Measurements from ENCODE around the gene SNX25. TPM values are rescaled to one million over a fixed set of nuclear protein-coding genes. Genes with fewer than 3 reads are reported as not detected.

The SNX25 gene
- total and polyA plus RNA-seq, 4 experiments from 2014 or later: 3.5 to 24.5 (median 15.7) TPM

DNA sequence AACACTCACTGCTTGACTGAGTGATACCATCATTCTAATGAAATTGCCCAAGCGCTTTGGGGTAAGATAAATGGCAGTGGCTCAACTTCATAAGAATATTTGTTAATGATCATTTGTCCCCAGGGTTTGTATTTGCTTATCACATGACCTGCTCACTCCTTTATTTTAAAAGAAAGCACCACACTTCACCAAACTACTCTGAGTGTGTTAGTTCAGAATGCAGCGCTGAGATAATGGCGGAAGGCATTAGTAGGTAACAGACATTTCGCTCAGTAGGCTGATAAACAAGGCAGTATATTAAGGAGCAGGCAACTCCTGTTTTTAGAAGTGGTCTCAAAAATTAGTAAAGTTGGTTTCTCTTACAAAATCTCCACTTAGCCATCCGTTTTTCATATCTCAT lies 1.6 kb downstream of the SNX25 start:
- H3K36me3 ChIP-seq (ENCODE audit: insufficient read depth, low read length): no peaks in the 10 kb centered on the region
- peaks cover 27 to 47% (median 37%) of the 10 kb centered on the region in 4 donors for H3K4me1 Mint-ChIP-seq
- peak overlapping the region; percentile 57 to 59 for H3K4me3 ChIP-seq (ENCODE audit: low read length in 2 of 2)
- H3K27me3 ChIP-seq (ENCODE audit: insufficient read depth, low read length): no peaks in the 10 kb centered on the region
- H3K27ac ChIP-seq (ENCODE audit: low read depth, low read length): no peak overlapping the region
- H3K36me3 Mint-ChIP-seq: peaks cover 0 to 12% of the 10 kb centered on the region in 2 donors
- H3K4me3 Mint-ChIP-seq: peak overlapping the region; percentile 84 to 94 (median 92)
- peaks cover 0 to 2% (median 0%) of the 10 kb centered on the region in 8 donors for H3K9me3 Mint-ChIP-seq
- intact Hi-C loops (cut with micrococcal nuclease): no loop called here
- ChIA-PET POLR2A (ENCODE audit: partially characterized antibody) (interaction anchor here (1.0 to 3.0 kb wide), 4 partner anchors 27 to 108 kb away, joined by 3 to 35 read pairs (median 7); no protein-coding TSS in a partner anchor), CTCF (ENCODE audit: partially characterized antibody) (interaction anchor here (1.2 kb wide), 1 partner anchor 27 kb away, joined by 3 read pairs; no protein-coding TSS in a partner anchor)
- no peaks in the 10 kb centered on the region for H3K9me3 ChIP-seq (ENCODE audit: control insufficient read depth in 1 of 2, low read length in 2 of 2)
- peaks cover 30% of the 10 kb centered on the region for H3K4me1 ChIP-seq (ENCODE audit: insufficient read depth, low read length)
- H3K27ac Mint-ChIP-seq: peak overlapping the region; percentile 61 to 93 (median 86)
- no peaks in the 10 kb centered on the region for H3K27me3 Mint-ChIP-seq
- no peak for DNase-seq

DNA sequence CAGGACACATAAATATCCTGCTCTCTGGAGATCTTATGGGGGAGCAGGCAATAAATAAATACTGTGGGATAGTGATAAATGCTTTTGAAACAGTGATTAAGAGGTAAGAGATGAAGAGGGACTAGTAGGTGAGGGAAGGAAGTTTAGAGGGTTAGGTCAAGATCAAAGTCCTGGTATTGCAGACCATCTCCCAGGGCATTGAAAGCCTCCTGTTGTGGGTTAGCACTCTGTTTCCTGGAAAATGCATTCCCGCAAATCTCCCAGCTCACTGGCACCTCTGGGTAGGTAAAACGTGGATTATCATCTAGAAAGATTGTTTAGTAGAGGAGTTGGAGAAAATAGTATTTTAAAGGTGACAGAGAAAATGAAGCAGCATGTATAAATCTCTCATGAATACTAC lies 2.2 kb downstream of the SNX25 start:
- Histone ChIP-seq H3K27me3 (ENCODE audit: insufficient read depth, low read length) (no peaks in the 10 kb centered on the region), H3K4me3 (ENCODE audit: low read length in 2 of 2) (no peak overlapping the region), H3K27ac (ENCODE audit: low read depth, low read length) (no peak overlapping the region), H3K9me3 (ENCODE audit: control insufficient read depth in 1 of 2, low read length in 2 of 2) (no peaks in the 10 kb centered on the region), H3K4me1 (ENCODE audit: insufficient read depth, low read length) (peaks cover 31% of the 10 kb centered on the region), H3K36me3 (ENCODE audit: insufficient read depth, low read length) (no peaks in the 10 kb centered on the region)
- DNase-seq: no peak
- Mint-ChIP-seq H3K4me3 (peak overlapping the region; percentile 84 to 94 (median 92)), H3K27ac (peak overlapping the region in 3 of 7 donors; percentile 61 to 87 (median 62)), H3K36me3 (peaks cover 0 to 12% of the 10 kb centered on the region in 2 donors), H3K4me1 (peaks cover 28 to 48% (median 39%) of the 10 kb centered on the region in 4 donors), H3K9me3 (peaks cover 0 to 2% (median 0%) of the 10 kb centered on the region in 8 donors), H3K27me3 (no peaks in the 10 kb centered on the region)
- intact Hi-C loops (cut with micrococcal nuclease): no loop called here
- ChIA-PET CTCF (ENCODE audit: partially characterized antibody) (interaction anchor here (0.7 to 1.2 kb wide), 4 partner anchors 14 to 221 kb away, joined by 3 read pairs; no protein-coding TSS in a partner anchor), POLR2A (ENCODE audit: partially characterized antibody) (no interaction called here)

DNA sequence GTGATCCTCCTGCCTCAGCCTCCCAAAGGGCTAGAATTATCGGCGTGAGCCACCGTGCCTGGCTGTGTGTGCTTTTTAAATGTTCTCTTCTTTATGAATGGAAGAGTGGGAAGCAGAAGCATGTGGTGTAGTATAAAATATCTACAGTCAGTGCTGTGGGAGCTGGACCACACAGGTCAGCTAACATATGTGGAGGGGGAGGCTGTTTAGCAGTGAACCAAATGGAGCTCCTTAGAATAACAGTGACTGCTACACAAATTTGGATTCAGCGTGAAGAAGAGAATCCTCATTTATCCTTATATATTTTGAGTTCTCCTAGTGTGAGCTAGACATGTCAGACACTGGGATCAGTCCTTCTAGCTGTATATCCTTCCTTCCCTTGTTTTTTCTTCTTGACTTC lies 3.2 kb downstream of the SNX25 start:
- H3K27me3 ChIP-seq (ENCODE audit: insufficient read depth, low read length): no peaks in the 10 kb centered on the region
- Mint-ChIP-seq H3K9me3 (peaks cover 0 to 4% (median 0%) of the 10 kb centered on the region in 8 donors), H3K4me1 (peaks cover 32 to 58% (median 40%) of the 10 kb centered on the region in 4 donors), H3K27ac (peak overlapping the region in 4 of 7 donors; percentile 25 to 47 (median 35)), H3K4me3 (peak overlapping the region in 1 of 8 donors; percentile 5), H3K36me3 (peaks cover 0 to 12% of the 10 kb centered on the region in 2 donors), H3K27me3 (no peaks in the 10 kb centered on the region)
- POLR2A ChIA-PET (ENCODE audit: partially characterized antibody): interaction anchor here (0.9 to 1.0 kb wide), 3 partner anchors 8 to 214 kb away, joined by 3 to 6 read pairs (median 4); partner anchors contain the start of genes CFAP97 and UFSP2
- H3K36me3 ChIP-seq (ENCODE audit: insufficient read depth, low read length): no peaks in the 10 kb centered on the region
- no peak overlapping the region for H3K27ac ChIP-seq (ENCODE audit: low read depth, low read length)
- H3K9me3 ChIP-seq (ENCODE audit: control insufficient read depth in 1 of 2, low read length in 2 of 2): no peaks in the 10 kb centered on the region
- intact Hi-C loops (cut with micrococcal nuclease): no loop called here
- CTCF ChIA-PET (ENCODE audit: partially characterized antibody): interaction anchor here (0.9 to 1.6 kb wide), 3 partner anchors 14 to 96 kb away, joined by 3 to 4 read pairs (median 3); no protein-coding TSS in a partner anchor
- H3K4me1 ChIP-seq (ENCODE audit: insufficient read depth, low read length): peaks cover 31% of the 10 kb centered on the region
- no peak for DNase-seq
- H3K4me3 ChIP-seq (ENCODE audit: low read length in 2 of 2): no peak overlapping the region

DNA sequence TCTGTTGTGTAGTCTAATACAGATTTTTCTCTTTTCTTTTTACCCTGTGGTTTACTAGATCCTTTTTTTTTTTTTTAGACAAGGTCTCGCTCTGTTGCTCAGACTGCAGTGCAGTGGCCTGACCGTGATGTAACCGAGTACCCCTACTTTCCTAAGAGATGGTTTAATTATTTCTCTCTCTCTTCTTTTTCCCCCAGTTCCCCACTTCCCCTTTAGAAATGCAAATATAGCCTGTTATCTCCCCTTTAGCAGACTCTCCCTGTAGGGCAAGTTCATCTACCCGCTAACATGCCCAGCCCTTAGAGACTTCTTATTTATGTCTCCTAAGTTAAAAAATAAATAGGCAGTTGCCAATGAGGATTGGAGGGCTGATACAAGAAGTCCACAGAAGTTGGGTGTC lies 4.5 kb downstream of the SNX25 start:
- peaks cover 0 to 4% (median 0%) of the 10 kb centered on the region in 8 donors for H3K9me3 Mint-ChIP-seq
- Histone ChIP-seq H3K36me3 (ENCODE audit: insufficient read depth, low read length) (no peaks in the 10 kb centered on the region), H3K4me3 (ENCODE audit: low read length in 2 of 2) (no peak overlapping the region), H3K27me3 (ENCODE audit: insufficient read depth, low read length) (no peaks in the 10 kb centered on the region), H3K27ac (ENCODE audit: low read depth, low read length) (no peak overlapping the region), H3K9me3 (ENCODE audit: control insufficient read depth in 1 of 2, low read length in 2 of 2) (no peaks in the 10 kb centered on the region), H3K4me1 (ENCODE audit: insufficient read depth, low read length) (peaks cover 26% of the 10 kb centered on the region)
- H3K27ac Mint-ChIP-seq: peak overlapping the region in 3 of 7 donors; percentile 31 to 80 (median 59)
- DNase-seq: no peak
- ChIA-PET CTCF (ENCODE audit: partially characterized antibody) (no interaction called here), POLR2A (ENCODE audit: partially characterized antibody) (no interaction called here)
- peaks cover 0 to 10% of the 10 kb centered on the region in 2 donors for H3K36me3 Mint-ChIP-seq
- no peaks in the 10 kb centered on the region for H3K27me3 Mint-ChIP-seq
- H3K4me3 Mint-ChIP-seq: peak overlapping the region in 1 of 8 donors; percentile 23
- peaks cover 35 to 59% (median 40%) of the 10 kb centered on the region in 4 donors for H3K4me1 Mint-ChIP-seq
- intact Hi-C loops (cut with micrococcal nuclease): no loop called here

DNA sequence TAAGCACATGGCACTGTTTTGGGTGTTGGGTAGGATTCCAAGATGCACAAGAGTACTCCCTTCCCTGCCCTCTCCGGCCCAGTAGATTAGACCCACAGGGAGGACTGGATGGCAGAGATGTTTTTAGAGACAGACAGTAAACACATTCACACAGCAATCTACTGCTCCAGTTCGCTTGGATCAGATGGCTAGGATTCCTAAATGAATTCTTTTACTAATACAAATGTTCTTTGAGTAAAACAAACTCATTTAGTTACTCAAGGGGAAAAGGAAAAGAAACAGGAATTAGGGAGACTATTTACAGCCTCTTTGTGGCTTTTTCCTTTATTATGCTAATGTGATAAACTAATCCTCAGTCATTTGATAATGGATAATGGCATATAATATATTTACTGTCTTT lies 5.9 kb downstream of the SNX25 start:
- H3K9me3 Mint-ChIP-seq: peaks cover 0 to 3% (median 0%) of the 10 kb centered on the region in 8 donors
- intact Hi-C loops (cut with micrococcal nuclease): no loop called here
- Histone ChIP-seq H3K36me3 (ENCODE audit: insufficient read depth, low read length) (no peaks in the 10 kb centered on the region), H3K4me3 (ENCODE audit: low read length in 2 of 2) (no peak overlapping the region), H3K27me3 (ENCODE audit: insufficient read depth, low read length) (no peaks in the 10 kb centered on the region), H3K9me3 (ENCODE audit: control insufficient read depth in 1 of 2, low read length in 2 of 2) (no peaks in the 10 kb centered on the region), H3K27ac (ENCODE audit: low read depth, low read length) (no peak overlapping the region), H3K4me1 (ENCODE audit: insufficient read depth, low read length) (peaks cover 29% of the 10 kb centered on the region)
- ChIA-PET POLR2A (ENCODE audit: partially characterized antibody) (no interaction called here), CTCF (ENCODE audit: partially characterized antibody) (no interaction called here)
- no peaks in the 10 kb centered on the region for H3K27me3 Mint-ChIP-seq
- H3K4me3 Mint-ChIP-seq: no peak overlapping the region
- H3K36me3 Mint-ChIP-seq: peaks cover 0 to 7% of the 10 kb centered on the region in 2 donors
- H3K27ac Mint-ChIP-seq: peak overlapping the region in 1 of 7 donors; percentile 48
- no peak for DNase-seq
- peaks cover 37 to 61% (median 46%) of the 10 kb centered on the region in 4 donors for H3K4me1 Mint-ChIP-seq

DNA sequence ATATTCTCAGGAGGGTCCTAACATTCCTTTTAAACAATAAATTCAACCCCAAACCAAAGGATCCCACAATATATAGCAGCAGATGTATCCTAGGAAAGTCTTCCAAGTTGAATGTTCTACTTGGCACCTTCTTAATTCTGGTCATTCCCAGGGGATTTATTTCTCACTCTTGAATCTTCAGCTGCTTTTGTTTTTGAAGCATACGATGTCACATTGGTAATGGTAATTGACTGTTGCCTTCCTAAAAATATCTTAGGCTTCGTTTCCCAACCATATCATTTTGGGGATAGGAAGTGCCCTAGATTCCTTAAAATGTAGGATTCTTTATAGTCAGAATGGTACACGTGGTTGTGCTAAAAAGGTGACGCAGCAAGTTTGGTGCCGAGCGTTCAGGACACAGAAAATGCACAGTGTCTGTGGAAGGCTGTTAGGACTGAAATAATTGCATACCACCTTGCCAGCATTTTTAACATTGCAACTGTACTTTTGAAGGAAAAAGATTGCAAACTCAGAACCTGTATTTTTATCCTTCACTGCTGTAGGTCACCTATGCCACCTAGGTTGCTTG lies 8.1 kb downstream of the SNX25 start:
- no peak overlapping the region for H3K27ac ChIP-seq (ENCODE audit: low read depth, low read length)
- intact Hi-C loops (cut with micrococcal nuclease): no loop called here

DNA sequence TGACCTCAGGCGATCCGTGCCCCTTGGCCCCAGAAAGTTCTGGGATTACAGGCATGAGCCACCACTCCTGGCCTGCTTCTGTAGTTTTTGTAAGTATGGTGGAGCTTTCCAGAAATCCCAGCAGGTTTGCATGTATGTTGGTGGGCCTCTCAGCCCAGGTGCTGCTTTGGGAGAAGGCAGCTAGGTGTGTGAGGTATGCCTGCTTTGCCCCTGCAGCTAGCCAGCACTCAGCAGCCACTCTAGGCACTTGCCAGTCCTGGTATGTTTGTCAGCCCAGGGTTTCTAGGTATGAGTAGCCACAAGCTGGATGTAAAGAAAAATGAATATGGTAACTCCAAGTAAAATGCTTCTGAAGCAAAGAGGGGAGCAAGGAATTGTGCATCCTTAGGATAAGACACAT lies 8.9 kb downstream of the SNX25 start:
- H3K4me3 ChIP-seq (ENCODE audit: low read length in 2 of 2): no peak overlapping the region
- Mint-ChIP-seq H3K9me3 (peaks cover 0 to 3% (median 0%) of the 10 kb centered on the region in 8 donors), H3K27ac (peak overlapping the region in 2 of 7 donors; percentile 35 to 66), H3K4me1 (peaks cover 23 to 36% (median 28%) of the 10 kb centered on the region in 4 donors), H3K27me3 (no peaks in the 10 kb centered on the region), H3K4me3 (no peak overlapping the region), H3K36me3 (peaks cover 0 to 6% of the 10 kb centered on the region in 2 donors)
- H3K27me3 ChIP-seq (ENCODE audit: insufficient read depth, low read length): no peaks in the 10 kb centered on the region
- no peak overlapping the region for H3K27ac ChIP-seq (ENCODE audit: low read depth, low read length)
- H3K4me1 ChIP-seq (ENCODE audit: insufficient read depth, low read length): peaks cover 12% of the 10 kb centered on the region
- intact Hi-C loops (cut with micrococcal nuclease): no loop called here
- no peaks in the 10 kb centered on the region for H3K9me3 ChIP-seq (ENCODE audit: control insufficient read depth in 1 of 2, low read length in 2 of 2)
- no peak for DNase-seq
- CTCF ChIA-PET (ENCODE audit: partially characterized antibody): no interaction called here
- POLR2A ChIA-PET (ENCODE audit: partially characterized antibody): interaction anchor here (1.0 kb wide), 1 partner anchor 8 kb away, joined by 4 read pairs; no protein-coding TSS in a partner anchor
- no peaks in the 10 kb centered on the region for H3K36me3 ChIP-seq (ENCODE audit: insufficient read depth, low read length)

More for the DNA sequence above, 8.1 kb downstream of the SNX25 start:
- peaks cover 0 to 3% (median 0%) of the 10 kb centered on the region in 8 donors for H3K9me3 Mint-ChIP-seq
- H3K36me3 Mint-ChIP-seq: peaks cover 0 to 6% of the 10 kb centered on the region in 2 donors
- H3K36me3 ChIP-seq (ENCODE audit: insufficient read depth, low read length): no peaks in the 10 kb centered on the region
- peaks cover 12% of the 10 kb centered on the region for H3K4me1 ChIP-seq (ENCODE audit: insufficient read depth, low read length)
- no peak for DNase-seq
- H3K27me3 ChIP-seq (ENCODE audit: insufficient read depth, low read length): no peaks in the 10 kb centered on the region
- ChIA-PET POLR2A (ENCODE audit: partially characterized antibody) (interaction anchor here (0.6 kb wide), 1 partner anchor 178 kb away, joined by 3 read pairs; no protein-coding TSS in a partner anchor), CTCF (ENCODE audit: partially characterized antibody) (no interaction called here)
- H3K4me3 ChIP-seq (ENCODE audit: low read length in 2 of 2): no peak overlapping the region
- no peaks in the 10 kb centered on the region for H3K9me3 ChIP-seq (ENCODE audit: control insufficient read depth in 1 of 2, low read length in 2 of 2)
- H3K27me3 Mint-ChIP-seq: no peaks in the 10 kb centered on the region
- H3K4me3 Mint-ChIP-seq: no peak overlapping the region
- H3K4me1 Mint-ChIP-seq: peaks cover 27 to 44% (median 35%) of the 10 kb centered on the region in 4 donors
- peak overlapping the region in 1 of 7 donors; percentile 5 for H3K27ac Mint-ChIP-seq

All from CD4-positive, alpha-beta memory T cell (primary cell).